HFFc6 (cell line): Measurements from ENCODE around the gene CMTM8. TPM values are rescaled to one million over a fixed set of nuclear protein-coding genes. Genes with fewer than 3 reads are reported as not detected.
A peak's percentile ranks its signal among the peaks of the same experiment; 100 is the strongest.

Experiments used
- DNase-seq: peaks from one replicate; pipeline ENCODE4 v3.0.0-alpha.2; 2018
- H3K27ac Mint-ChIP-seq: 2 replicates; pipeline ENCODE4 v1.8.0; 2020; ENCODE audit warnings: mild to moderate bottlenecking, mixed read lengths
- H3K27me3 Mint-ChIP-seq: 2 replicates; pipeline ENCODE4 v1.8.0; 2021; ENCODE audit warnings: mild to moderate bottlenecking, moderate library complexity, mixed read lengths; ENCODE audit not compliant: insufficient read depth
- H3K36me3 Mint-ChIP-seq: 2 replicates; pipeline ENCODE4 v1.8.0; 2021; ENCODE audit warnings: low read depth, mixed read lengths
- H3K4me1 Mint-ChIP-seq: 2 replicates; pipeline ENCODE4 v1.8.0; 2020; ENCODE audit warnings: low read depth, mixed read lengths
- H3K4me3 Mint-ChIP-seq: 2 replicates; pipeline ENCODE4 v1.8.0; 2020; ENCODE audit warnings: mild to moderate bottlenecking, moderate library complexity, mixed read lengths
- H3K9me3 Mint-ChIP-seq: 2 replicates; pipeline ENCODE4 v1.8.0; 2020; ENCODE audit warnings: mild to moderate bottlenecking, mixed read lengths
- total RNA-seq, 6 experiments: library from RNA; stranded (reverse); fragmentation: NEBNext Ultra II Directional; extraction: Animal tissue kit (Norgen Biotek cat#: 25700); gene quantifications; 2 replicates in 1 of 6; 3 replicates in 5 of 6; pipeline ENCODE4 v1.2.3, GENCODE V29; 2021
- TF ChIP-seq, protein P1 (sequence below): fragments of 200-600 bp; sonication (generic); IDR thresholded peaks from 2 replicates; pipeline ENCODE4 v1.5.0; 2021; ENCODE audit warnings: antibody characterized with exemption, mild to moderate bottlenecking

CMTM8 gene
- total RNA-seq, 6 experiments from 2014 or later = not detected

- Mint-ChIP-seq H3K36me3 (no peaks in the 10 kb centered on the region), H3K4me1 (peaks cover 29% of the 10 kb centered on the region), H3K9me3 (no peaks in the 10 kb centered on the region), H3K27me3 (peaks cover 6% of the 10 kb centered on the region), H3K4me3 (peak within 1 kb of the TSS; percentile 97), H3K27ac (peak within 1 kb of the TSS; percentile 93)
- peak; percentile 44 for DNase-seq
- TF ChIP-seq, protein P1, sequence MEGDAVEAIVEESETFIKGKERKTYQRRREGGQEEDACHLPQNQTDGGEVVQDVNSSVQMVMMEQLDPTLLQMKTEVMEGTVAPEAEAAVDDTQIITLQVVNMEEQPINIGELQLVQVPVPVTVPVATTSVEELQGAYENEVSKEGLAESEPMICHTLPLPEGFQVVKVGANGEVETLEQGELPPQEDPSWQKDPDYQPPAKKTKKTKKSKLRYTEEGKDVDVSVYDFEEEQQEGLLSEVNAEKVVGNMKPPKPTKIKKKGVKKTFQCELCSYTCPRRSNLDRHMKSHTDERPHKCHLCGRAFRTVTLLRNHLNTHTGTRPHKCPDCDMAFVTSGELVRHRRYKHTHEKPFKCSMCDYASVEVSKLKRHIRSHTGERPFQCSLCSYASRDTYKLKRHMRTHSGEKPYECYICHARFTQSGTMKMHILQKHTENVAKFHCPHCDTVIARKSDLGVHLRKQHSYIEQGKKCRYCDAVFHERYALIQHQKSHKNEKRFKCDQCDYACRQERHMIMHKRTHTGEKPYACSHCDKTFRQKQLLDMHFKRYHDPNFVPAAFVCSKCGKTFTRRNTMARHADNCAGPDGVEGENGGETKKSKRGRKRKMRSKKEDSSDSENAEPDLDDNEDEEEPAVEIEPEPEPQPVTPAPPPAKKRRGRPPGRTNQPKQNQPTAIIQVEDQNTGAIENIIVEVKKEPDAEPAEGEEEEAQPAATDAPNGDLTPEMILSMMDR = no peak
Measured at GRCh38 chr3:32391643-32392535, 153.4 kb downstream of the CMTM8 start, which contains the start of gene CMTM7. Gene CMTM7, plus strand, starts transcription at chr3:32391853. Its CDS starts 54 bp downstream, at chr3:32391907.

DNA sequence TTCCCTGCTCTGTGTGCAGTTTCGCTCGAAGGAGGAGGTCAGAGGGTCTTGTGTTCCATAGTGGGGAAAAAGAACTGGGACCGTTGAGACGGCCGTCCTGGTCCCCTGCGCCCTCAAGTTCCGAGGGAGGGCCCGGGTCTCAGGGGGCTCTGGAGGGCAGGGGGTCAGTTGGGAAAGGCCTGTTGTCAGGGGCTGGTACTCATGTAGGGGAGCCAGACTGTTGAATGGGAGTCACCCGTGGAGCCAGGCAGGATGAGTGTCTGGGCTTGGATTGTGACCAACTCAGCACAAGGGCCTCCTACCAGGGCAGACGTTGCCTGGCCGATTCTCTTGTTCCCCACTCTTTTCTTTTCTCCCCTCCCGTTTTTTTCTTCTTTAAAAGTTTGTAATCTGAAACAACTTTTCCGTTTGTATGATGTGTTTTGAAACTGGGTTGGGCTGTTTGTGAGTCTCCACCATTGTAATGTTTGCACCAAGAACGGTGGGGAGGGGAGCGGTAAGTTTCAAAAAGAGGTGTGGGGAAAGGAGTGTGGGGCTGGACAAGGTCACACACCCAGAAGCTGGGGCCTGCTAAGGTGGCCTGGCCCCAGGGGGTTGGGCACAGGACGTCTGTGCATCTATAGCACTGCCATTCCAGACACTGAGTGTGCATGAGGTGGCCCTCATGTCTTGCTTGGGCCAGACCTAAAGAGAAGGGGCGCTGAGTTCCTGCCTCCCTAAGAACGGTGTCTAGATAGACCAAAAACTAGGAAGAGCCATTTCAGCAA, 154.2 kb downstream of the CMTM8 start:
- peaks cover 29% of the 10 kb centered on the region for H3K4me1 Mint-ChIP-seq
- H3K27ac Mint-ChIP-seq = peak overlapping the region; percentile 93
- peak; percentile 59 for DNase-seq
- H3K36me3 Mint-ChIP-seq = no peaks in the 10 kb centered on the region
- peak overlapping the region; percentile 97 for H3K4me3 Mint-ChIP-seq
- H3K9me3 Mint-ChIP-seq = no peaks in the 10 kb centered on the region
- TF ChIP-seq, protein P1 = no peak
- peaks cover 1% of the 10 kb centered on the region for H3K27me3 Mint-ChIP-seq

DNA sequence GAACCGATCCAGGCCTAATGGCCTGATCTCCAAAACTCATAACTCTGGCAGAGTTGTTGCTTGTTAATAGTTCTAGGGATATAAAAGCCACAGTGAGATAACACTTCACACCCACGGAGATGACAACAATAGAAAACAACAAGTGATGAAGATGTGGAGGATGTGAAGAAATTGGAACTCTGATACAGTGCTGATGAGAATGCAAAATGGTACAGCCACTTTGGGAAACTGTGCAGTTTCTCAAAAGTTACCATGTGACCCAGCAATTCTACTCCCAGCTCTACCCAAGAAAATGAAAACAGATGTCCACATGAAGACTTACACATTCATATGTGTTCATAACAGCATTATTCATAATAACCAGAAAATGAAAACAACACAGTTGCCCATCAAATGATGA, 157.0 kb downstream of the CMTM8 start:
- no peaks in the 10 kb centered on the region for H3K36me3 Mint-ChIP-seq
- H3K9me3 Mint-ChIP-seq = no peaks in the 10 kb centered on the region
- peaks cover 4% of the 10 kb centered on the region for H3K27me3 Mint-ChIP-seq
- H3K27ac Mint-ChIP-seq = no peak overlapping the region; the same call in 1 of the 2 replicates
- no peak overlapping the region for H3K4me3 Mint-ChIP-seq
- DNase-seq = no peak
- H3K4me1 Mint-ChIP-seq = peaks cover 42% of the 10 kb centered on the region
- TF ChIP-seq, protein P1 = no peak

DNA sequence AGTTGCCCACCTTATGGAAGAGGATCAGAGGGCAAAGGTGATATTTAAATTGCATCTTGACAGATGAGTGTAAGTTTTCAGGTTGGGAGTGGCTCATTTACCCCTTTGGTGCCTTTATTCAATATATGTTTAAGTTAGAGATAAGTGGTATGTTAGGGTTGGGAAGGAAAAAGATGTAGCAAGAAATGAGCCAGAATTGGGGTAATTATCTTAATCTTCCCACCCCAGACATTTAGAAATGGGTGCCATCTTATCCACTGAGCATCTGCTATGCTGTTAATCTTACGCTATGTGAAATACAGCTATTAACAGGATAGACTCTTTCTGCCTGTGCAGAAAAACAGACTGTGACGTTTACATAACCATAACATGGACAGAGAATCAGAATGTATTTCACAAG, 159.5 kb downstream of the CMTM8 start:
- Mint-ChIP-seq H3K27ac (no peak overlapping the region), H3K9me3 (no peaks in the 10 kb centered on the region), H3K36me3 (no peaks in the 10 kb centered on the region), H3K4me1 (peaks cover 45% of the 10 kb centered on the region), H3K4me3 (no peak overlapping the region), H3K27me3 (peaks cover 4% of the 10 kb centered on the region)
- no peak for DNase-seq
- TF ChIP-seq, protein P1 = no peak

DNA sequence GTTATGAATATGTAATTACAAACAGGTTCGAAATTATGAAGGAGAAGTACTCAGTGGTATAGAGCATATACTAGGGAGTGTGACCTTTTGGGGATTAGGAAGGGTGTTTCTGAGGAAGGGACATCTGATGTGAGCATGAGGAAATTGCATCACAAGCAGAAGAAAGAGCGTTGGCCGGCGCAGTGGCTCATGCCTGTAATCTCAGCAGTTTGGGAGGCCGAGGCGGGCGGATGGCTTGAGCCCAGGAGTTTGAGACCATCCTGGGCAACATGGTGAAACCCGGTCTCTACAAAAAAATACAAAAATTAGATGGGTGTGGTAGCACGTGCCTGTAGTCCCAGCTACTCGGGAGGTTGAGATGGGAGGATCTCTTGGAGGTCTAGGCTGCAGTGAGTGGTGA, 160.1 kb downstream of the CMTM8 start:
- TF ChIP-seq, protein P1 = no peak
- Mint-ChIP-seq H3K27ac (no peak overlapping the region), H3K27me3 (peaks cover 2% of the 10 kb centered on the region; the same call in 1 of the 2 replicates), H3K4me1 (peaks cover 40% of the 10 kb centered on the region), H3K9me3 (no peaks in the 10 kb centered on the region), H3K36me3 (no peaks in the 10 kb centered on the region), H3K4me3 (no peak overlapping the region)
- DNase-seq = no peak
